AG04450 (cell line): Measurements from ENCODE around the gene MED13L. TPM values are rescaled to one million over a fixed set of nuclear protein-coding genes. Genes with fewer than 3 reads are reported as not detected.
A peak's percentile ranks its signal among the peaks of the same experiment; 100 is the strongest.

Experiments used
- CTCF ChIA-PET: fragments of 300-600, 350-600 bp; formaldehyde crosslinking; extraction: SDS; loops from one replicate; lab custom pipeline; 2022; ENCODE audit warnings: antibody characterized with exemption, inconsistent platforms; lab: Charles Lee
- POLR2A ChIA-PET: fragments of 350-600 bp; formaldehyde crosslinking; extraction: SDS; loops from one replicate; lab custom pipeline; 2021; ENCODE audit warnings: antibody characterized with exemption, inconsistent platforms; lab: Yijun Ruan, JAX
- DNase-seq: peaks from one replicate; pipeline ENCODE4 v3.0.0-alpha.2; 2011; ENCODE audit warnings: low read depth, low spot score
- H3K27ac ChIP-seq: one replicate; pipeline ENCODE4 v1.5.1; 2012; ENCODE audit warnings: low read depth, low read length, control low read depth
- H3K27me3 ChIP-seq: one replicate; pipeline ENCODE4 v1.6.0; 2012; ENCODE audit warnings: low read length; ENCODE audit not compliant: control insufficient read depth, insufficient read depth
- H3K4me3 ChIP-seq: 2 replicates; pipeline ENCODE4 v1.5.1; 2011; ENCODE audit warnings: mild to moderate bottlenecking, low read depth, low read length, control low read depth
- H3K9me3 ChIP-seq: 2 replicates; pipeline ENCODE4 v1.5.1; 2012; ENCODE audit warnings: low read length; ENCODE audit not compliant: control insufficient read depth, insufficient read depth
- CTCF ChIP-seq: IDR thresholded peaks from 2 replicates; pipeline ENCODE4 v1.5.1; 2011; ENCODE audit warnings: low read depth, low read length, control low read depth, inconsistent platforms
- polyA plus RNA-seq: library from polyadenylated mRNA; depleted of rRNA; stranded (reverse); fragments of >200 nt; gene quantifications from 2 replicates; pipeline ENCODE4 v1.2.3, GENCODE V29; 2011

Gene MED13L
- polyA plus RNA-seq, 1 experiment = 56.2 TPM

DNA sequence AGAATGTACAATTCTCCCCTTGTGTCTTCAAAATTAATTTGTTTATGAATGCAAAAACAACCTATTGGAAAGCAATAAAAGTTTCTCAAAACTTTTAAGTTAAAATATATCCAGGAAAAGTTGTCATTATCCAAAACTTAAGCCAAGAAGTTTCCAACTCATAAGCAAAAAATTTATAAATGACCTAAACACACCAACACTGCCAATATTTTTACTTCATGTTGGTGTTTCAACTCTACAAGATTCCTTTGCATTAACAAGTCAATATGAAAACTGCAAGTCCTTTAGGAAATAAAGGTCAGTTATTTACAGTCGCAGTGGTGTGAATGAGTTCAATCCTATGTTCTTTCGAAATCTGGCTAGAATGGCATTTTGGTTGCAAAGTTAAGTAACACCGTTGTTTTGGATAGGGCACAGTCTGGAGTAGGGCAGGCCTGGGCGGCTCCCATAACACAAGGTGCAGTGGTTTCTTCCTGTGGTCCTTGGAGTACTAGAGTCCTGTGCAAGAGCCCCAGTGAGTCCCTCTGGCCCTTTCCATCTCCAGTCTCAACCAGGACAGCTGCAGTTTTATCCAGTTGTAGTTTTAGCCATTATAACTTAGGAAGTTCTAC lies 151.4 kb downstream of the MED13L start:
- Histone ChIP-seq H3K4me3 (no peak overlapping the region), H3K27me3 (no peaks in the 10 kb centered on the region), H3K27ac (no peak overlapping the region), H3K9me3 (no peaks in the 10 kb centered on the region)
- CTCF ChIA-PET = no interaction called here
- TF ChIP-seq CTCF = no peak
- no peak for DNase-seq
- POLR2A ChIA-PET = no interaction called here

DNA sequence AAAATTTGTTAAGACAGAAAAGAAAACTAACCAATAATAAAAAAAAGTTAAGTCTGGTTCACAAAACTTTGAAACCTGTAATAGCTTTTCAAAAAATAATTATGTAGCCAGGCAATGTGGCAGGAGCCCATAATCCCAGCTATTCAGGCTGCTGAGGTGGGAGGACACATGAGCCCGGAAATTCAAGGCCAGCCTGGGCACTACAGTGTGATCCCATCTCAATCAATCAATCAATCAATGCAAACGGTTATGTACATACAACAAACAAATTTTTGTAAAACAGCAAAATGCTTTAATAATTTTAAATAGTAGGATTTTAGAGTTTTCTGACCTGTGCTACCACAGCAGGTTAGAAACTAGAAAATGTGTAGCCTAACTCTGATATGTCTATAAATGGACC lies 152.4 kb downstream of the MED13L start:
- Histone ChIP-seq H3K9me3 (no peaks in the 10 kb centered on the region), H3K4me3 (no peak overlapping the region), H3K27me3 (no peaks in the 10 kb centered on the region), H3K27ac (no peak overlapping the region)
- CTCF ChIA-PET = no interaction called here
- no peak for DNase-seq
- TF ChIP-seq CTCF = no peak
- POLR2A ChIA-PET = no interaction called here

- Histone ChIP-seq H3K9me3 (no peaks in the 10 kb centered on the region), H3K27me3 (no peaks in the 10 kb centered on the region), H3K4me3 (peak overlapping the region; percentile 33), H3K27ac (peak overlapping the region; percentile 25)
- TF ChIP-seq CTCF = no peak
- CTCF ChIA-PET = no interaction called here
- no peak for DNase-seq
- POLR2A ChIA-PET = interaction anchor here (1.0 kb wide), 1 partner anchor 1440 kb away, joined by 3 read pairs; no protein-coding TSS in a partner anchor
These were observed 153.8 kb downstream of the MED13L start for GRCh38 chr12:116123451-116124258.

- no peak for TF ChIP-seq CTCF
- H3K9me3 ChIP-seq = no peaks in the 10 kb centered on the region
- CTCF ChIA-PET = no interaction called here
- DNase-seq = no peak
- no peak overlapping the region for H3K4me3 ChIP-seq
- H3K27ac ChIP-seq = no peak overlapping the region
- POLR2A ChIA-PET = interaction anchor here (1.0 kb wide), 1 partner anchor 21 kb away, joined by 6 read pairs; no protein-coding TSS in a partner anchor
- H3K27me3 ChIP-seq = no peaks in the 10 kb centered on the region
These were observed 154.9 kb downstream of the MED13L start for GRCh38 chr12:116122628-116123027.

DNA sequence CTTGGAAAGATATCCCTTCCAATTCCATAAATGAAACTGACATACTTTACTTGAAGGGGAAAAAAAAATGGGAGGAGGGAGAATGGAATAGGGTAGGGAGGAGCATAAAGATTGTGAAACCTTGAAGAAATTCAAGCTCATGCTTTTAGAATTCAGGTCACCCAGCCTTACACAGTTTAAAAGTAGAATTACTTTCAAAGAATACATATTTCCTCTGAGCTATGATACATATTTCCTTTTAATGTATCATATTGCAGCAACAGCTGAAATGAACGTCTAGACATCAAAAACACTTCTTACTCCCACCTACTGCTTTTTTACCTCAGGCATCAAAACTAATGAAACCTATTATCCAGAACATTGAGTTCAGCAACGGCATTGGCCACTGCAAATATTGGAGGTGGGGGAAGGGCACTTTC lies 156.0 kb downstream of the MED13L start:
- H3K9me3 ChIP-seq = no peaks in the 10 kb centered on the region
- TF ChIP-seq CTCF = no peak
- H3K4me3 ChIP-seq = no peak overlapping the region
- ChIA-PET POLR2A (interaction anchor here (0.7 to 0.9 kb wide), 4 partner anchors 17 to 260 kb away, joined by 3 to 4 read pairs (median 4); no protein-coding TSS in a partner anchor), CTCF (no interaction called here)
- no peaks in the 10 kb centered on the region for H3K27me3 ChIP-seq
- no peak overlapping the region for H3K27ac ChIP-seq
- DNase-seq = no peak
